HCT116 (cell line): ENCODE measurements around the gene SEMA3B. TPM values are rescaled to one million over a fixed set of nuclear protein-coding genes. Genes with fewer than 3 reads are reported as not detected.

Source experiments
- ATAC-seq: fragments of 200-7000 bp; cut with Tn5 transposase; 2 replicates; pipeline ENCODE4 v1.9.1; 2020; ENCODE audit warnings: mild to moderate bottlenecking, moderate library complexity
- BruUV-seq: library from RNA; stranded (reverse); fragments of 400-500 nt; replicated peaks from 2 replicates; lab custom pipeline; 2021; lab: Mats Ljungman, UMichigan
- CTCF ChIA-PET: fragments of 300-600 bp; sonication (Branson Sonifier 250); formaldehyde crosslinking; loops from one replicate; lab custom pipeline; 2021; ENCODE audit warnings: antibody characterized with exemption; lab: Charles Lee
- POLR2A ChIA-PET: fragments of 300-600, 350-600 bp; sonication (Branson Sonifier 250); formaldehyde crosslinking; loops from one replicate; lab custom pipeline; 2021; ENCODE audit warnings: antibody characterized with exemption; lab: Charles Lee
- RAD21 ChIA-PET, 2 experiments: fragments of 300-600 bp; sonication (Branson Sonifier 250); formaldehyde crosslinking; loops; one replicate each; lab custom pipeline; 2023; ENCODE audit warnings: low total read pairs in 2 of 2; ENCODE audit not compliant: uncharacterized antibody in 2 of 2, unreplicated experiment in 2 of 2, low non-redundant PET in 1 of 2; lab: Charles Lee
- DNase-seq: peaks from one replicate; pipeline ENCODE4 v3.0.0-alpha.2; 2010; ENCODE audit warnings: low read depth, low spot score
- H2AFZ ChIP-seq: fragments of 200-600 bp; shearing (Covaris generic), sonication (generic); 2 replicates; pipeline ENCODE4 v1.6.1; 2017; ENCODE audit warnings: low read depth, mixed run types, mixed read lengths, antibody characterized with exemption, low read length; ENCODE audit not compliant: poor library complexity, severe bottlenecking
- H3K27ac ChIP-seq: 2 replicates; pipeline ENCODE4 v1.5.1; 2012; ENCODE audit warnings: low read depth, low read length
- H3K27me3 ChIP-seq: fragments of 200-600 bp; sonication (generic); 2 replicates; pipeline ENCODE4 v1.6.1; 2016; ENCODE audit warnings: mixed run types, low read length, mixed read lengths; ENCODE audit not compliant: insufficient read depth
- H3K36me3 ChIP-seq, 2 experiments: fragments of 200-500 bp in 1 of 2; fragments of 200-600 bp in 1 of 2; sonication (Bioruptor generic) in 1 of 2; sonication (generic) in 1 of 2; 2 replicates each; pipeline versions ENCODE4 v1.5.1 to v1.6.1; 2014 to 2016; ENCODE audit warnings: low read length in 2 of 2, inconsistent platforms in 1 of 2, mixed read lengths in 1 of 2, mixed run types in 1 of 2; ENCODE audit not compliant: insufficient read depth in 2 of 2, control insufficient read depth in 1 of 2
- H3K4me1 ChIP-seq, 2 experiments: fragments of 200-600 bp in 1 of 2; sonication (generic) in 1 of 2; 2 replicates each; pipeline versions ENCODE4 v1.5.1 to v1.6.1; 2012 to 2017; ENCODE audit warnings: low read length in 2 of 2, inconsistent platforms in 1 of 2, mild to moderate bottlenecking in 1 of 2, mixed read lengths in 1 of 2, mixed run types in 1 of 2, moderate library complexity in 1 of 2; ENCODE audit not compliant: insufficient read depth in 2 of 2, control insufficient read depth in 1 of 2
- H3K4me2 ChIP-seq: fragments of 200-600 bp; sonication (generic); 2 replicates; pipeline ENCODE4 v1.6.1; 2017; ENCODE audit warnings: mixed run types, low read length, mixed read lengths
- H3K4me3 ChIP-seq, 2 experiments: fragments of 200-600 bp in 1 of 2; sonication (generic) in 1 of 2; replicated peaks in 1 of 2; 2 replicates each; pipeline ENCODE4 v1.5.1; 2011 to 2016; ENCODE audit warnings: low read length in 2 of 2, control low read depth in 1 of 2, low read depth in 1 of 2, mild to moderate bottlenecking in 1 of 2, mixed read lengths in 1 of 2, mixed run types in 1 of 2
- H3K79me2 ChIP-seq: fragments of 200-600 bp; sonication (generic); 2 replicates; pipeline ENCODE4 v1.6.1; 2017; ENCODE audit warnings: mild to moderate bottlenecking, mixed run types, low read length, moderate library complexity, mixed read lengths; ENCODE audit not compliant: insufficient read depth
- H3K9ac ChIP-seq: fragments of 200-600 bp; sonication (generic); 2 replicates; pipeline ENCODE4 v1.6.1; 2016; ENCODE audit warnings: low read length, mixed read lengths
- H3K9me2 ChIP-seq: fragments of 200-600 bp; sonication (generic), shearing (Covaris generic); 2 replicates; pipeline ENCODE4 v1.6.1; 2017; ENCODE audit warnings: mixed run types, mild to moderate bottlenecking, moderate library complexity; ENCODE audit not compliant: insufficient read depth
- H3K9me3 ChIP-seq, 2 experiments: fragments of 200-500 bp in 1 of 2; fragments of 200-600 bp in 1 of 2; sonication (Bioruptor generic) in 1 of 2; sonication (generic) in 1 of 2; 2 replicates each; pipeline ENCODE4 v1.6.1; 2014 to 2017; ENCODE audit warnings: low read length in 2 of 2, mixed read lengths in 2 of 2, inconsistent platforms in 1 of 2, low read depth in 1 of 2, mild to moderate bottlenecking in 1 of 2, mixed run types in 1 of 2, moderate library complexity in 1 of 2; ENCODE audit not compliant: control insufficient read depth in 1 of 2, insufficient read depth in 1 of 2
- H4K20me1 ChIP-seq: fragments of 200-600 bp; sonication (generic), shearing (Covaris generic); 2 replicates; pipeline ENCODE4 v1.6.1; 2017; ENCODE audit warnings: mixed run types, mild to moderate bottlenecking, moderate library complexity; ENCODE audit not compliant: insufficient read depth
- CTCF ChIP-seq, 3 experiments: fragments of 200-600 bp in 1 of 3; sonication (generic) in 1 of 3; IDR thresholded peaks in 2 of 3; conservative IDR thresholded peaks in 1 of 3; 2 replicates each; pipeline ENCODE4 v1.5.1; 2012 to 2017; ENCODE audit warnings: low read depth in 2 of 3, low read length in 2 of 3, antibody characterized with exemption in 1 of 3, borderline replicate concordance in 1 of 3, control low read depth in 1 of 3, mild to moderate bottlenecking in 1 of 3, mixed read lengths in 1 of 3, mixed run types in 1 of 3, moderate library complexity in 1 of 3; ENCODE audit not compliant: insufficient read depth in 1 of 3
- EZH2phosphoT487 ChIP-seq: fragments of 200-600 bp; IDR thresholded peaks from 2 replicates; pipeline ENCODE4 v1.6.1; 2018; ENCODE audit warnings: antibody characterized with exemption, borderline replicate concordance
- FOSL1 ChIP-seq: IDR thresholded peaks from 2 replicates; pipeline ENCODE4 v1.6.1; 2012; ENCODE audit warnings: low read depth
- JUND ChIP-seq: IDR thresholded peaks from 2 replicates; pipeline ENCODE4 v1.6.1; 2012
- MAX ChIP-seq: IDR thresholded peaks from 2 replicates; pipeline ENCODE4 v1.6.1; 2012
- POLR2AphosphoS5 ChIP-seq: IDR thresholded peaks from 2 replicates; pipeline ENCODE4 v1.6.1; 2011; ENCODE audit warnings: mild to moderate bottlenecking, low read depth, low read length, moderate library complexity
- SIN3A ChIP-seq: IDR thresholded peaks from 2 replicates; pipeline ENCODE4 v1.6.1; 2012; ENCODE audit warnings: low read depth
- TCF7L2 ChIP-seq: IDR thresholded peaks from 2 replicates; pipeline ENCODE4 v1.7.0; 2011; ENCODE audit warnings: borderline replicate concordance, inconsistent platforms; ENCODE audit not compliant: insufficient read depth, insufficient read length; ENCODE audit errors: extremely low read depth
- YY1 ChIP-seq: IDR thresholded peaks from 2 replicates; pipeline ENCODE4 v1.6.1; 2011; ENCODE audit warnings: low read length, low read depth, moderate library complexity, mild to moderate bottlenecking; ENCODE audit not compliant: insufficient replicate concordance; ENCODE audit errors: extremely low read depth
- ZNF274 ChIP-seq: fragments of 200-500 bp; sonication (Bioruptor generic); IDR thresholded peaks from 2 replicates; pipeline ENCODE4 v1.6.1; 2014; ENCODE audit warnings: mild to moderate bottlenecking, low read depth, low read length, inconsistent platforms
- intact Hi-C: fragments of 100-400 bp; cut with micrococcal nuclease; formaldehyde crosslinking; loops from 2 replicates; pipeline ENCODE4 v1.10.0; 2022
- total RNA-seq: library from RNA; stranded (reverse); gene quantifications from one replicate; pipeline ENCODE4 v1.2.1, GENCODE V29; 2021; ENCODE audit not compliant: unreplicated experiment

SEMA3B gene
- total RNA-seq, 1 experiment from 2014 or later = 46.2 TPM

GRCh38 chr3:50258979-50259378, 10.0 kb upstream of the SEMA3B start:
- H3K9me3 ChIP-seq = no peaks in the 10 kb centered on the region
- H4K20me1 ChIP-seq = no peaks in the 10 kb centered on the region
- H3K27me3 ChIP-seq = no peaks in the 10 kb centered on the region
- ChIA-PET POLR2A (interaction anchor here (0.6 to 2.0 kb wide), 3 partner anchors 9 to 32 kb away, joined by 3 to 8 read pairs (median 3); partner anchors contain the start of gene GNAI2), RAD21 (no interaction called here), CTCF (interaction anchor here (0.7 to 3.3 kb wide), 10 partner anchors 11 to 94 kb away, joined by 3 to 46 read pairs (median 8); partner anchors contain the start of genes HYAL3, NAA80 and TUSC2)
- H3K36me3 ChIP-seq = peaks cover 11 to 15% of the 10 kb centered on the region in 2 experiments; a peak in 3 of 4 replicates
- peak overlapping the region; percentile 77 for H3K27ac ChIP-seq
- H3K4me2 ChIP-seq = no peak overlapping the region; the same call in 1 of the 2 replicates
- no peak overlapping the region for H2AFZ ChIP-seq
- no peak for ATAC-seq
- no peaks in the 10 kb centered on the region for H3K9me2 ChIP-seq
- BruUV-seq = no TSS peak
- no peak for DNase-seq
- H3K9ac ChIP-seq = peak overlapping the region; percentile 84
- peaks cover 23 to 57% of the 10 kb centered on the region in 2 experiments for H3K4me1 ChIP-seq
- H3K4me3 ChIP-seq = no peak overlapping the region
- no peaks in the 10 kb centered on the region for H3K79me2 ChIP-seq
- no peak for TF ChIP-seq JUND
- TF ChIP-seq FOSL1 = no peak
- TF ChIP-seq CTCF (IDR thresholded peaks at IDR 0.05 in 2 of 3, conservative IDR thresholded peaks at IDR 0.05 in 1 of 3; ENCODE audit: borderline replicate concordance in 1 of 3, insufficient read depth in 1 of 3, low read depth in 2 of 3, low read length in 2 of 3) = no peak
- no peak for TF ChIP-seq POLR2AphosphoS5
- TF ChIP-seq MAX = no peak
- no peak for TF ChIP-seq ZNF274
- TF ChIP-seq TCF7L2 = no peak
- no peak for TF ChIP-seq SIN3A
- no peak for TF ChIP-seq YY1
- TF ChIP-seq EZH2phosphoT487 = no peak
- intact Hi-C loops = no loop called here
